ENCODE results near the gene CD8B2.
"Not testable (repeated sequence)": the region's sequence is repeated elsewhere in the genome, so short reads cannot be mapped to it uniquely, and the experiment has no call there.

The CD8B2 gene

DNA sequence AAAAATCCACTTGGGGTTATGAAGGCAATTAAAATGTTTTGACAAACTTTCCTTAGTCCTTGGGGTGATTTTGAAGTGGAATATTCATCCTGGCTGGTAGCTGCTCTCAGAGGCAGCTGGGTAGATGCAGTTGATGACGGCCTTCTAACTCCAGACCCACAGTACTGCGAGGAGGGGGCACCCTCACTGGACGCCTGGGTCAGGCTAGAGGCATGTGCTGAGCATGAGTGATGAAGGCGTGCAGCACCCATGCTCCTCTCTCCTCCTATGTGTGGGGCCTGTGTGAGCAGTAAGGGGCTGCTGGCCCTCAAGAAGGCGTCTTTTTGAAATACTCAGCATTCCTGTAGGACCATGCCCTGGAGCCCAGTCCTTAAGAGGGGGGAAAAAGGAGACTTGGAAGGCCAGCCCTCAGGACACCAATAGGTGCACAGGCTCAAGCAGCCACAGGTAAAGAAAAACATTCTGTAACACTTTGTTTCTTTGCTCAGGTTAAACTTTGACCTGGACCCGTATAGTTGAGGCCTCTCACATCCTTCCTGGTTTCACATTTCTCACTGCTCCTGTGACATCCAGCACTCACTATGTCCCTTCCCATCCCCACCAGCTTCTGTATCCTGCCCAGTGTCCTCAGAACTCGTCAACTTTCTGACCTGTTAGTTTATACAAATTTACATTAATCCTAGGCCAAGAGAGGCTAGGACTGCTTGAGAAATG lies 64.4 kb downstream of the CD8B2 start:
- no peak for DNase-seq (ENCODE audit: low spot score)

DNA sequence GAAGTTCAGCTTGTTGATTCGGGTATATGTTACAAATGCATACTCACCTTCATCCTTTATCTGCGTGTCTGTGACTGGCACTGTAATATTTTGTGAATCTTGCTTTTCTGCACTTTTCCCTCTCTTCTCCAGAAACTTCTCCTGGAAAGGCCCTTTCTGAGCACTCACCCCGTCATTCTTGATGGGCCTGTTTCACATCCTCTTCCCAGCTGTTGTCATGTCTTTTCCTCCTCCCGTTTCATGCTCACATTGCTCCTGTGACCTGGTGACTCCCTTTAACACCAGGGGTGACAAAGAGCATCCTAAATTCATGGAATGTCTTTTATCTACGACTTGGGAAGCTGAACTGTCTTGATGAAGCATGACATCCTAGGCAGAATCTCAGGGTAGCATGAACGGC lies 65.8 kb downstream of the CD8B2 start:
- no peak for DNase-seq (ENCODE audit: low spot score)

DNA sequence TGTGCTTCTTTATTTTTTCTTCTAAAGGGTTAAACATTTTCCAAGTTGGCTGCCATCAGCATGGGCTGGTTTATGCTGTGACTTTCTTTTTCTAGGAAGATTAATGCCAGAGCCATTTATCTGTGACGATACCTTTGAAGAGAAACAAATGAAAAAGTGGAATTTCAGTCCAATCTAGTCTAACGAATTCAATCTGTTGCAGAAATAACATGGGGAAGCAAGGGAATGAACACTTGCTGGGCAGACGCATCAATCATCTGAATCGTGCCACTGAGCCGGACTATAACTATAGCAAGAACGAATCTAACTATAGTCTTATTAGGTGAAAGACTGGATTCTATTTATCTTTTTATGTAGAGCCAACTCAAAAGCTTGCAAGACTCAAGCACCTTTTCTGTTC lies 66.2 kb downstream of the CD8B2 start:
- no peak for DNase-seq (ENCODE audit: low spot score)

DNA sequence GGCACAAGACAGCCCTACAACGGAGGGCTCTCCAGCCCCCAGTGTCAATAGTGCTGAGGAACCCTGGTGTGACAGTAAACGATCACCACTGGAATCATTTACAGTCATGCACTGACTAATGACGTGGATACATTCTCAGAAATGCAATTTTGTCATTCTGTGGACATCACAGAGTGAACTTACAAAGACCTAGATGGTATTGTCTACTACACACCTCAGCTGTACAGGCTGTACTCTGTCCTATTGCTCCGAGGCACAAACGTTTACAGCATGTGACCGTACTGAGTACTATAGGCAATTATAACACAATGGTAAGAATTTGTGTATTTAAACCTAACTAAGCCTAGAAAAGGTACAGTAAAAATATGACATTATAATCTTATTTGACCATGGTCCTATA lies 67.2 kb downstream of the CD8B2 start:
- no peak for DNase-seq (ENCODE audit: low spot score)

DNA sequence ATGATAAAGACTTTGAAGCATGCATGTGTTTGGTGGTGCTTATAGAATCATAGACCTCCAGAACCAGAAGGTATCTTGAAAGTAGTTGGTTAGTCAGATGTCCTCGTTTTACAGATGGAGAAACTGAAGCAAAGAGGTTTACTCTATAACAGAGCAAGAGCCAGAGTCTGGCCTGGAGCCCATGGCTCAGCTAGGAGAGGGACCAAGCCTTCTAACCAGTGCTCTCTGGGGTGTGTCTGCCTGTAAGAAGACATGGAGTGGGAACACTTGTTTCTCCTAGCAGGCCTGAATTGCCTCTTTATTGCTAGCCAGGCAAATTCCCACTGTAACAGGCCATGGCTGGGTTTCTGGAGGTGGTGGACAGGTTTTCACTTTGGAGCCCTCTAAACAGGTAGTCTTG lies 67.9 kb downstream of the CD8B2 start:
- no peak for DNase-seq (ENCODE audit: low spot score)

DNA sequence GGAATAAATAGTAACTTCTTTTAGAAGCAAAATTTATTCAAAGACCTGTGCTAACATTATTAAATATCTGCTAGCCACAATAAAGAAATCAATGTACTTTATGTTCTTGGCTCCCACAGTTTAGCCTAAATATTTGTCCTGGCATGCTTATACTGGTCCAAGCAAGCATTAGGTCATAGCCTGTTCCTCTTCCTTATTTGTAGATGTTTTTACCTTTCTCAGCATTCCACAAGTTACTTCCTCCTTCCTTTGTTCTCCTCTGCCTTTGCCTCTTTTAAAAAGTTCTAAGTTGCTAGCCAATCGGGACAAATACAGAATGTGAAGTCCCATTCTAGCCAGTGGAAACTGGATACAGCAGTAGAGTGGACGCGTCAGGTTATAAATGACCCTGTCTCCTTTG lies 72.6 kb downstream of the CD8B2 start:
- DNase-seq (ENCODE audit: low spot score) = not testable (repeated sequence)

DNA sequence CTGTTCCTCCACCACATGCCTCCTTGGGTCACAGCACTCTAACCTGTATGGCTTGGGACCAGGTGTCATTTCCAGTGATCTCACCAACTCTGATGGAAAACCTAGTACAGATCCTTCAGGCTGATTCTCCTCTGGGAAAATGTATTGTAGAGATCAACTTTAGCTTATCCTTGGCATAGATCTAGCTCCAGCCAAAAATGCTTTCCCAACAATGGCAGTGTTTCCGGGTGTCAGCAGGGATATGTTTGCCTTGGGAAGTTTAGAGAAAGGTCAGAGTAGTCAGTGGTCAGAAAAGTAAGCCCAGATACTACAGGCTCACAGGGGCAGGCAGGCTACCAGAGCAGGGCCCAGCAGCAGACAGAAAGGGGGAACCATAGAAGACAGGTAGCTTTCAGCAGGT lies 73.6 kb downstream of the CD8B2 start:
- DNase-seq (ENCODE audit: low spot score) = no peak

DNA sequence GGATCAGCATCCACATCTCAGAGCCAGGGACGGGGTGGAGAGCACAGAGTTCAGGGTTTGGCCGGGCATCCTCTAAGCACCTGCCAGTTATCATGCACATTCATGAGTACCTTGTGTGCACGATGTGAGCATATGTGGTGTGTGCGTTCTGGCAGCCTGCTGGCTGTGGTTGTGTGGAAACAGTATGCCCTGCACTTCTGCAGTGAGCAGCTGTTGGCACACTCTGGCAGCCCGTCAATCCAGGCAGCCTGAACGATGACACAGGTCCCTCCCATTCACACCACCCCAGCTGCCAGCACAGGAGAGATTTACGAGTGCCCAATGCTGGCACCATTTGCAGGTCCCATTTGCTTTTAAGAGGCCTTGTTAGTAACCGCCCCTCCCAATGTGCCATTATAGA lies 74.2 kb downstream of the CD8B2 start:
- DNase-seq (ENCODE audit: low spot score) = no peak

DNA sequence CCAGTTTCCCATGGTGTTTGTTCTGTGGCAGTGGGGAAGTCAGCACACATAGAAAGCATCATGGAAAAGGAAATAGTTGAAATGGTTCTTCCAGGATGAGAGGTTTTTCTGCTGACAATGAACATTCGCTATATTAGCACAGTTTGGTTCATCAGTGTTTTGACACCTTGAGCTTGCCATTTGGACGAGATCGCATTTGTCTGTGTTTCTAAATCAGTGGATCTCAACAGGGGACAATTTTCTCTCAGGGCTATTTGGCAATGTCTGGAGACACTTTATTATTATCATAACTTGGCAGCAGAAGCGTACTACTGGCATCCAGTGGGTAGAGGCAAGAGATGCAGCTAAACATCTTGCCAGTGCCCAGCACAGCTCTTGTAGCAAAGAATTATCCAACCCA lies 74.6 kb downstream of the CD8B2 start:
- DNase-seq (ENCODE audit: low spot score) = no peak

DNA sequence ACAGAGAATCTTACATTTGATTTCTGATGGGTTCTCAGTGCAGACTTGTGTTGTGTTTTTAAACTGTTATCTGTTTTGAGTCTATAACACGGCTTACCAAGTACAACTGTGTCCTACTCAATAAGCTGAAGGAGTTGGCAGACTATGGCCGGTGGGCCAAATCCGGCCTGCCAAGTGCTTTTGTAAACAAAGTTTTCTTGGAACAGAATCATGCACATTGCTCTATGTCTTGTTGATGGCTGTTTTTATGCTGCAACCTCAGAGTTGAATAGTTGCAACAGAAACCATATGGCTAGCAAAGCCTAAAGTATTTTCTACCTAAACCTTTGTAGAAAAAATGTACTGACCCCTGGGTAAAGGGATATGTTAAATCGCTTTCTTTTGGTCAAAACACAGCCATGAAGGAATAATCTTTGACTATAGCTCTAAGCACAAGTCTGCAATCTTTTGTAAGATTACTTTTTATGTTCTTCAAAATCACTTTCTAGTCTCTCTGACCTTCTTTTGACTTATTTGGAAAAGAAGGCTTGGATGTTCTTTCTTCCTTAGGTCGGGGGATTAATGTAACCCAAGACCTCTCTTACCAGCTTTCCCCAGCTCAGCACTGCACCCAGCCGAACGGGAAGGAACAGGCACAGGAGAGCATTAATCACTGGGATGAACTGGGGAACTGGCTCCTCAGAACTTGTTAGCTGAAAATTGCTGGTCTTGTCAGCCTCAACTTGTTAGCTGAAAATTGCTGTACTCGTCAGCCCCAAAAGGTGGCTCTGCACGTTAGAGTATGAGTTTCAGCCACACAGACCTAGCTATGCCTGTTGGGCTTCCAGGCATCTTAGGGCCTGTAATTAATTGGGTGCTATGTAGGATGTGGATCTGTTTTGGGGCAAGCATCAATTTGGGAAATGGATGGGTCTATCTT lies 75.4 kb downstream of the CD8B2 start:
- DNase-seq (ENCODE audit: low spot score) = no peak

DNA sequence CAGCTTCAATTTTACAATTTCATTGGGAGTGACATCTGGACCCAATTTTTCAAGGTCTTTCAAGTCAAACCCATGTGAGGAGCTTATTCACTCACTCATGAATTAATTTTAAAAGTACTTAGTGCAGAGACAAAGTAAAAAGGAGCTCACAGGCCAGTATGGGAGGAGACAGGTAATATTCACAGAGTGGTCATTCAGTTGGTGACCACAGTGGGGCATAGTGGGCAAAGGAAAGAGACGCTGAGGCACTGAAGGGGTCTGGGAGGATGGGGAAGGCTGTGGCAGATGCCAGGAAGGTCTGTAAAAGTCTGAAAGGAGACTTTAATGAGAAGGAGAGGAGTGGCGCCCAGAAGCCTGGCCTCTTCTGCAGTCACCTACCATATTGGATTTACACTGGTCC lies 76.0 kb downstream of the CD8B2 start:
- no peak for DNase-seq (ENCODE audit: low spot score)

DNA sequence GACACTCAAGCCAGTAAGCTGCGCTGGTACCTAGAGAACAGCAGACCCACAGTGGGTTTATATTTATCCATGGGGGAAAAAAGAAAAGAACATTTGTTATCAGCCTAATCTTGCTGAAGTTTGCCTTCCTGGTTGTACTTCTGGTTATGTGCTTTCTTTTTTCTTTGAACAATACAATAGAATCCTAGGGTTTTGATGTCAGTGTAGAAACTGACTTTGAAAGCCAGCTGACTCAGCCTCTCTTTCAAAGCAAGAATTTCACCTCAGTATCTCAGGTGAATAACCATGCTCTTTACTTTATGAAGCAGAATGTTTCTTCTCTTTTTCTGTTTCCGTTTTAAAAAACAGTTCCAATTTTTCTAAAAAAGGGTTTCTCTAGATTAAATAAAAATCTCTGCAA lies 78.4 kb downstream of the CD8B2 start:
- DNase-seq (ENCODE audit: low spot score) = no peak

DNA sequence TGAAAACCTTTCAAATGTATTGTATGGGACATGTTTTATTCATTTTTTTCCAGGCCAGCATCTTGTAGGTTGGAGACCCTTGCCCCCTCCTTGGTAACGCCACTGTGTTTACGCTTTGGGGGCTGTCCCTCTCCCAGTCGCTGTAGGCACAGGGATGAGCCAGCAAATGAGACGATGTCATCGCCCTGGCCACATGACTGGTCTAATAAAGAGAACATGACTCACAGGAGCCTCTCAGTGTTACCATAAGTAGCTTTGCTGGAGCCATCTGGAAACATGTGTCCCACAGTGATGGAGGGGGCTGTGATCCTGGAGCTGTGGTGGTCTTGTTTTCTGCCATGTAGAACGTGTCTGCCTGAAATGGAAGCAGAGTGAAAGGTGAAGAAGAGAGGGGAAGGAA lies 78.9 kb downstream of the CD8B2 start:
- no peak for DNase-seq (ENCODE audit: low spot score)

DNA sequence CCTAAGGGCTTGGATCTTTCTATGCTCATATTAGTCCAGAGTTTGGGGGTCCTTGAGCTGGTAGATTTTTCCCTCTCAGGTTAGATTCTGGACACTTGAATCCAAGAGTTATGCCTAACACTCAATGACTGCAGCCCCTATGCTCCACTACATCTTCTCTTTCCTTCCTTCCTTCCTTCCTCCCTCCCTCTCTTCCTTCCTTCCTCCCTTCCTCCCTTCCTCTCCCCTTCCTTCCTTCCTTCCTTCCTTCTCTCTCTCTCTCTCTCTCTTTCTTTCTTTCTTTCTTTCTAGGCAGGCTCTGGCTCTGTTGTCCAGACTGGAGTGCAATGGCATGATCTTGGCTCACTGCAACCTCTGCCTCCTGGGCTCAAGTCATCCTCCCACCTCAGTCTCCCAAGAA lies 79.3 kb downstream of the CD8B2 start:
- DNase-seq (ENCODE audit: low spot score) = not testable (repeated sequence)

DNA sequence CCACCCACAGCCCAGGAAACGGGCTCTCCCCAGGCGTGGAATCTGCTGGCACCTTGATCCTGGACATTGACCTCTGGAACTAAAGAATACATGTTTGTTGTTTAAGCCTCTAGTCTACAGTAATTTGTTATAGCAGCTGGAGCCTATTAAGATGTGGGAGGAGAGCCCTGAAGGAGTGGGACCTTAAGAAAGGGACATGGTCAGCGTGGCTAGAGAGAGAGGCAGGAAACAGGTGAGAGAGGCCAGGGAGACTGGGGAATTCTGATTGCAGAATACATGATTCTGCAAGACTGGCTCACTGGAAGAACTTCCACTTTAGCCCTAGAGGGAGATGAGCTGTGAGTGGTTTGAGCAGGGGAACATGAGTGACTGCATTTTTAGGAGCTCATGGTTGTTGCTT lies 83.2 kb downstream of the CD8B2 start:
- no peak for DNase-seq (ENCODE audit: low spot score)
